ENCODE results near the gene PYDC2. TPM values are rescaled to one million over a fixed set of nuclear protein-coding genes. Genes with fewer than 3 reads are reported as not detected.

Gene PYDC2
- total RNA-seq, 1 experiment from 2014 or later: not detected

- Histone ChIP-seq H3K79me1 (ENCODE audit: insufficient read depth, low read depth, low read length, poor library complexity, severe bottlenecking) (no peaks in the 10 kb centered on the region), H3K23me2 (ENCODE audit: insufficient read length, low read depth, low read length, poor library complexity, severe bottlenecking) (no peaks in the 10 kb centered on the region), H4K91ac (ENCODE audit: insufficient read length, low read depth, low read length) (no peak overlapping the region), H3K9me3 (ENCODE audit: control insufficient read depth, low read depth, low read length) (no peaks in the 10 kb centered on the region), H3K14ac (ENCODE audit: insufficient read depth, low read length) (no peak overlapping the region), H2BK5ac (ENCODE audit: insufficient read length, low read length) (no peak overlapping the region), H3K56ac (ENCODE audit: insufficient read length, low read depth, low read length) (no peak overlapping the region), H3K18ac (ENCODE audit: insufficient read length, low read depth, low read length) (no peak overlapping the region), H3K4ac (ENCODE audit: low read depth, low read length) (no peak overlapping the region), H3K27me3 (ENCODE audit: insufficient read depth, low read length) (no peaks in the 10 kb centered on the region), H2BK12ac (ENCODE audit: insufficient read length, low read depth, low read length) (no peak overlapping the region), H3K23ac (ENCODE audit: insufficient read length, low read depth, low read length) (no peak overlapping the region), H2AFZ (ENCODE audit: low read length) (no peak overlapping the region), H4K8ac (replicated peaks; ENCODE audit: insufficient read length, low read depth, low read length) (no peak overlapping the region), H3K4me1 (ENCODE audit: insufficient read depth, low read length) (no peaks in the 10 kb centered on the region), H3K79me2 (ENCODE audit: insufficient read depth, low read length) (no peaks in the 10 kb centered on the region), H3K9ac (ENCODE audit: extremely low read depth, insufficient read length, low read length) (no peak overlapping the region), H2AK5ac (ENCODE audit: insufficient read length, low read length) (no peak overlapping the region), H2BK120ac (ENCODE audit: low read depth, low read length, poor library complexity, severe bottlenecking) (no peak overlapping the region), H3K27ac (ENCODE audit: insufficient read length, low read depth, low read length) (no peak overlapping the region), H4K20me1 (ENCODE audit: control insufficient read depth, insufficient read depth, insufficient read length) (no peaks in the 10 kb centered on the region), H2BK15ac (ENCODE audit: low read depth, low read length) (no peak overlapping the region), H3K4me2 (ENCODE audit: insufficient read depth, insufficient read length, low read length) (no peak overlapping the region), H2BK20ac (ENCODE audit: low read depth, low read length, poor library complexity, severe bottlenecking) (no peak overlapping the region), H3T11ph (ENCODE audit: low read length) (no peak overlapping the region), H4K5ac (ENCODE audit: insufficient read length, low read depth, low read length) (no peak overlapping the region)
- no peak overlapping the region for H3K27ac Mint-ChIP-seq
- H3K4me1 Mint-ChIP-seq: no peaks in the 10 kb centered on the region
- no peaks in the 10 kb centered on the region for H3K36me3 Mint-ChIP-seq (ENCODE audit: insufficient read depth in 1 of 3, low read depth in 3 of 3)
- TF ChIP-seq CTCF (conservative IDR thresholded peaks at IDR 0.05): no peak
- no peak overlapping the region for H3K4me3 Mint-ChIP-seq
- H3K9me3 Mint-ChIP-seq: no peaks in the 10 kb centered on the region
- no peaks in the 10 kb centered on the region for H3K27me3 Mint-ChIP-seq (ENCODE audit: low read depth)
- no peak for DNase-seq
- no CpG with 5 or more reads among the region's 11 CpGs for WGBS (ENCODE audit: extremely low coverage, insufficient read length, low lambda C conversion rate)
These were observed 35.6 kb upstream of the PYDC2 start for GRCh38 chr3:191425322-191425734.
